ENCODE results near the gene MUC20.

DNA sequence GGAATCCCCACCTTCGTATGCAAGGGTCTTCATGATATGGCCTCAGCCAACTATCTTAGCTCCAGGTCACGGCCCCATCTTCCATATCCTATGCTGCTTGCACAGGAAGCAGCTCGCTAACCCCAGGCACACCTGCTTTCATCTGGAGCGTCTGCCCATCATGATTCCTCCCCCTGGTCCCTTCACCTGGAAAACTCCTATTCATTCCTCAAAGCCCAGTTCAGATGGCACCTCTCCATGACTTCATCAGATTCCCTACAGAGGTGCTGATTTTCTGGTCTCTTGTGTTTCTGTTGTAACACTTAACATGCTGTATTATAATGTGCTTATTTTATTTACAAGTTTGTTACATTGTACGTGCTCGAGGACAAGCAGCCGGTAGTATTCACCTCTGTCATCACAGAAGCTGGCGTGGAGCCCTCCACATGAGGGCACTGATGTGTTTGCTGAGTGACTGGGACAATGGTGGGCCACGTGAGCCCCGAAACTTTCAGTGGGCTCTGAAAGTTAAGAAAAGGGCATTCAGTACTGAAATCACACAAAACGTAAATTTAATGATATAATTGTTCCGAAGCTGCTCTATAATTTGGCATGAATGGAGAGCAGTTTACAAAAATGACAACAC is 16.2 kb downstream of the MUC20 start:
- TF ChIP-seq, protein P1, sequence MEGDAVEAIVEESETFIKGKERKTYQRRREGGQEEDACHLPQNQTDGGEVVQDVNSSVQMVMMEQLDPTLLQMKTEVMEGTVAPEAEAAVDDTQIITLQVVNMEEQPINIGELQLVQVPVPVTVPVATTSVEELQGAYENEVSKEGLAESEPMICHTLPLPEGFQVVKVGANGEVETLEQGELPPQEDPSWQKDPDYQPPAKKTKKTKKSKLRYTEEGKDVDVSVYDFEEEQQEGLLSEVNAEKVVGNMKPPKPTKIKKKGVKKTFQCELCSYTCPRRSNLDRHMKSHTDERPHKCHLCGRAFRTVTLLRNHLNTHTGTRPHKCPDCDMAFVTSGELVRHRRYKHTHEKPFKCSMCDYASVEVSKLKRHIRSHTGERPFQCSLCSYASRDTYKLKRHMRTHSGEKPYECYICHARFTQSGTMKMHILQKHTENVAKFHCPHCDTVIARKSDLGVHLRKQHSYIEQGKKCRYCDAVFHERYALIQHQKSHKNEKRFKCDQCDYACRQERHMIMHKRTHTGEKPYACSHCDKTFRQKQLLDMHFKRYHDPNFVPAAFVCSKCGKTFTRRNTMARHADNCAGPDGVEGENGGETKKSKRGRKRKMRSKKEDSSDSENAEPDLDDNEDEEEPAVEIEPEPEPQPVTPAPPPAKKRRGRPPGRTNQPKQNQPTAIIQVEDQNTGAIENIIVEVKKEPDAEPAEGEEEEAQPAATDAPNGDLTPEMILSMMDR (IDR thresholded peaks at IDR 0.05; ENCODE audit: control extremely low read depth in 1 of 3, insufficient read depth in 1 of 3, low read depth in 1 of 3, low read length in 3 of 3) = no peak
- TF ChIP-seq RAD21 (IDR thresholded peaks at IDR 0.05 in 1 of 2, conservative IDR thresholded peaks at IDR 0.05 in 1 of 2; ENCODE audit: low read depth in 2 of 2, low read length in 2 of 2) (peak; percentile 7 to 26; a peak in 1 of 4 replicates), TAF1 (IDR thresholded peaks at IDR 0.05; ENCODE audit: low read depth, low read length) (no peak), TCF12 (IDR thresholded peaks at IDR 0.05; ENCODE audit: low read depth, low read length) (no peak), POLR2A (IDR thresholded peaks at IDR 0.05; ENCODE audit: control extremely low read depth in 1 of 2, low read depth in 2 of 2, low read length in 2 of 2) (no peak), RXRA (IDR thresholded peaks at IDR 0.05; ENCODE audit: insufficient read depth, low read depth, low read length) (no peak), JUN (IDR thresholded peaks at IDR 0.05; ENCODE audit: low read depth, low read length) (no peak), TBP (IDR thresholded peaks at IDR 0.05; ENCODE audit: low read depth, low read length) (no peak), KDM5A (IDR thresholded peaks at IDR 0.05; ENCODE audit: low read length) (no peak), SRF (IDR thresholded peaks at IDR 0.05; ENCODE audit: low read depth, low read length) (no peak), CEBPB (IDR thresholded peaks at IDR 0.05; ENCODE audit: low read depth, low read length) (no peak), NRF1 (IDR thresholded peaks at IDR 0.05; ENCODE audit: low read depth, low read length) (no peak), NANOG (IDR thresholded peaks at IDR 0.05; ENCODE audit: insufficient read depth, low read depth, low read length, poor library complexity, severe bottlenecking) (no peak)

Data from H1 (cell line).